ENCODE data around the gene PDE11A.

Gene PDE11A

DNA sequence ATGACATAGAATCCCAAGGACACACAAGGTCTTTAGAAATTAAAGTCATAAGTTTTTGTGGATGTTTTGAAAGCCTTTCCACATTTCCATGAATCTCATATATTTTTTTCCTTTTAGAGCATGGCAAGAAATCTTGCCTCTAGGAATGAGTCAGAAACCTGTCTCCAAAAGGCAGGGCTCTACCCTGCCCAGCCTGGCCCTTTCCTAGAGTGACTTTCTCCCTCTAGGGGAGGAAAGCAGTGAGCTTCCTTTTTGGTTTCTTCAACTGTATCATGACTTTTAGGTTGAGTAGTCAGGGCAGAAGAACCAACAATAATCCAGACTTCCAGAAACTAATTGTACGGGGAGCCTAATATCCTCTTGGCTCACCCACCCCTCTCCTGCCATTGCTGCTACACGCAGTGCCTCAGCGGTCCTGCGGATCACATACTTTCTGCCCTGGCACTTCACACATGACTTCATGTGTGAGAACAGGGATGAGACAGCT is 379.8 kb downstream of the PDE11A start:
- DNase-seq = no peak
- Mint-ChIP-seq H3K4me1 (no peaks in the 10 kb centered on the region), H3K27me3 (peaks cover 8% of the 10 kb centered on the region), H3K9me3 (no peaks in the 10 kb centered on the region), H3K4me3 (no peak overlapping the region), H3K27ac (no peak overlapping the region)
- ATAC-seq = no peak

DNA sequence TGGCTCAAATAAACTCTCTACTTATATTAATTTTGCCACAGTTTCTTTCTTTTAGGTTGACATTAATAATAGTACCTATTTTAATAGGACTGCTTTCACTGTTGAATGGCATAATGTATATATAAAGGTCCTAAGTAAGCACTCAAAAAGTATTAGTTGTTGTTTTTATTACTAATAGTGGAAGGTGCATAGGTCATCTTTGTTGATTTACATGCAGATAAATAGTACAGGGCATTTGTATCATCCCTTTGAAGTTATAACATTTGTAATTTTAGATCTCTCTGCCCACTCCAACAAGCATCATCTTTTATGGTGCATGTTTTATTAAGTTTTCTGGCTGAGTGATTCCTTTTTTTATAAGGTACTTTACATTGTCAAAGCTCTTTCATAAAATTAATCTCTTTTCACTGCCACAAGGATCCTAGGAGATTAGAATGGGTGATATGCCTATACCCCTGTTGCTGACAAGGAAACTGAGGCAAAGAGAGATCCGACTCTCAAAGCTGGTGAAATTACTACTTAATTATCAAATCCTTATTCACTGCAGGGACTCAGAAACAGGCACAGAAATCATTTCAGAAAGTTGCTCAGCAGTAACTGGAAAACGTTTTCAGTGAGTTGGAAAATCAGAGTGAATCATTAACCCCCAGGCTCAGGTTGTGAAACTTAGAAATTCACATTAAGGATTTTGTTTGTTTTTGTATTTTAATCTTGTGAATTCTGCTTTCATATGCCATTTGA is 380.4 kb downstream of the PDE11A start:
- no peaks in the 10 kb centered on the region for H3K9me3 Mint-ChIP-seq
- no peaks in the 10 kb centered on the region for H3K4me1 Mint-ChIP-seq
- H3K4me3 Mint-ChIP-seq = no peak overlapping the region
- H3K27ac Mint-ChIP-seq = no peak overlapping the region
- DNase-seq (no peak), ATAC-seq (no peak)
- peaks cover 8% of the 10 kb centered on the region for H3K27me3 Mint-ChIP-seq

- no peak overlapping the region for H3K27ac Mint-ChIP-seq
- no peak overlapping the region for H3K4me3 Mint-ChIP-seq
- no peak for ATAC-seq
- H3K27me3 Mint-ChIP-seq = peaks cover 7% of the 10 kb centered on the region
- H3K9me3 Mint-ChIP-seq = no peaks in the 10 kb centered on the region
- no peak for DNase-seq
- H3K4me1 Mint-ChIP-seq = no peaks in the 10 kb centered on the region
Measured at GRCh38 chr2:177691177-177691576, 381.4 kb downstream of the PDE11A start.

- no peak for ATAC-seq
- DNase-seq = no peak
- H3K27ac Mint-ChIP-seq = no peak overlapping the region
Measured at GRCh38 chr2:177689623-177690022, 383.0 kb downstream of the PDE11A start.

GRCh38 chr2:177688844-177689243 is 383.7 kb downstream of the PDE11A start:
- Mint-ChIP-seq H3K27ac (no peak overlapping the region), H3K4me1 (no peaks in the 10 kb centered on the region), H3K9me3 (no peaks in the 10 kb centered on the region), H3K4me3 (no peak overlapping the region), H3K27me3 (no peaks in the 10 kb centered on the region)
- ATAC-seq (no peak), DNase-seq (no peak)

More at GRCh38 chr2:177689623-177690022, 383.0 kb downstream of the PDE11A start:
- Mint-ChIP-seq H3K4me3 (no peak overlapping the region), H3K9me3 (no peaks in the 10 kb centered on the region), H3K4me1 (no peaks in the 10 kb centered on the region), H3K27me3 (no peaks in the 10 kb centered on the region)

DNA sequence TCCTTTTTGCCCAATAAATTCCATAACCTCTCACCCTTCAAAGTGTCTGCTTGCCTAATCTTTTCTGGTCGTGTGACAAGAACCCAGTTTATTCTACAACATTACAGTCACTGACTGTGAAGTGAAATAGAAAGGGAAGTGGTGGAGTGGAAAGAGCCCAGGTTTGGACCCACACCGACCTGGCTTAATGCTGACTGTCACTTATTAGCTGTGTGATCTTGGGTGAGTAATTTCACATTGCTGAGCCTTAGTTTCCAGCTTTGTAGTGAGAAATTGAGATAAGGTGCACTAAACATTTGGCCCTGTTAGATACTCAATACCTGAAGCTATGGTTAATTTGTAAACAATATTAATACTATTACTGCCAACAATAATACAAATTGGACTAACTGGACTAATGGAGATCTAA is 388.9 kb downstream of the PDE11A start:
- no peaks in the 10 kb centered on the region for H3K4me1 Mint-ChIP-seq
- DNase-seq (no peak), ATAC-seq (no peak)
- H3K27me3 Mint-ChIP-seq = no peaks in the 10 kb centered on the region
- H3K4me3 Mint-ChIP-seq = no peak overlapping the region
- H3K9me3 Mint-ChIP-seq = no peaks in the 10 kb centered on the region
- H3K27ac Mint-ChIP-seq = no peak overlapping the region

DNA sequence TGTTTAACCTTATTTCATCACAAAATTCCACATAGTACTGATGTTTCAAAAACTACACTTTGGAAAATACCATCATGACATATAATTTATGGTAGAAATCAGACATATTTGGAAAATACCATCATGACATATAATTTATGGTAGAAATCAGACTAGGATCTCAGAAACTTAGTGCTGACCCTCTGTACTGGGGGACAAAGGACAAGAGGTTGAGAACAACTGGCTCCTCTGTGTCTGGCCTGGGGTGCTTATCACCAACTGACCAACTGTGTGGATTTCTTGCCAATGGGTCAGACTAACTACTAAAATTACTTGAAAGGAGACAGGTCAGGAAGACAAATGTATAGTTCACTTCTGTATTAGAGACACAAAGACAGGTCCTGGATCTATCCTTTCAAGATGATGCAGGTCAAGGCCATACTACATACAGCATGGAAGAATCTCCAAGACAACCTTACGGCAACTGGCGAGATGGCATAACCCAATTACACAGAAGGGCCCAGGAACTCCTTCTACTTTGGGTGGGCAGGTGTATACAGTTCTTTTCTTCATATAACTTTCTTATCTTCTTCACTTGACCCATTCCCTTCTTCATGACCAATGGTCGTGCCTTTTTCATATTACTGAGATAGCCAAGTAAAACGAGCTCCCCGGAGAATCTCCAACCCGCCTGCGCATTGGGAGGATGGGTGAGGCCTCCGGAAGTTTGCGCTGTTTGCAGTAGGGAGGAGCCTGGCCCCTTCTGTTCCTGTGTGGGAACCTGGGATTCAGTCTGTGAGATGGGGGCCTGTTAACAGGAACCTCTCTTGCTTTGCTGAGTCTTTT is 389.5 kb downstream of the PDE11A start:
- no peak overlapping the region for H3K4me3 Mint-ChIP-seq
- H3K9me3 Mint-ChIP-seq = no peaks in the 10 kb centered on the region
- no peak for DNase-seq
- H3K4me1 Mint-ChIP-seq = no peaks in the 10 kb centered on the region
- no peaks in the 10 kb centered on the region for H3K27me3 Mint-ChIP-seq
- no peak overlapping the region for H3K27ac Mint-ChIP-seq
- ATAC-seq = no peak

DNA sequence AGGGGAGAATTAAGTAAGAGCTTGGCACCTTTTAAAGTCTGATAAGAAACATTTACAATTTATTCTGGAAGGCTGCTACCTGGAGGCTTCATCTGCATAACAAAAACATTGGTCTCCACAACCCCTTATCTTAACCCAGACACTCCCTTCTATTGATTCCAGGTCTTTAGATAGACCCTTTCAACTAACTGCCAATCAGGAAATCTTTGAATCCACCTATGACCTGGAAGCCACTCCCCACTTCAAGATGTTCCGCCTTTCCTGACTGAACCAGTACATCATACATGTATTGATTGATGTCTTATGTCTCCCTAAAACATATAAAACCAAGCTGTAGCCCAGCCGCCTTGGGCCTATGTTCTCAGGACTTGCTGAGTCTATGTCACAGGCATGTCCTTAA is 390.6 kb downstream of the PDE11A start:
- Mint-ChIP-seq H3K4me1 (no peaks in the 10 kb centered on the region), H3K4me3 (no peak overlapping the region), H3K9me3 (no peaks in the 10 kb centered on the region), H3K27ac (no peak overlapping the region), H3K27me3 (peaks cover 7% of the 10 kb centered on the region)
- DNase-seq (no peak), ATAC-seq (no peak)

DNA sequence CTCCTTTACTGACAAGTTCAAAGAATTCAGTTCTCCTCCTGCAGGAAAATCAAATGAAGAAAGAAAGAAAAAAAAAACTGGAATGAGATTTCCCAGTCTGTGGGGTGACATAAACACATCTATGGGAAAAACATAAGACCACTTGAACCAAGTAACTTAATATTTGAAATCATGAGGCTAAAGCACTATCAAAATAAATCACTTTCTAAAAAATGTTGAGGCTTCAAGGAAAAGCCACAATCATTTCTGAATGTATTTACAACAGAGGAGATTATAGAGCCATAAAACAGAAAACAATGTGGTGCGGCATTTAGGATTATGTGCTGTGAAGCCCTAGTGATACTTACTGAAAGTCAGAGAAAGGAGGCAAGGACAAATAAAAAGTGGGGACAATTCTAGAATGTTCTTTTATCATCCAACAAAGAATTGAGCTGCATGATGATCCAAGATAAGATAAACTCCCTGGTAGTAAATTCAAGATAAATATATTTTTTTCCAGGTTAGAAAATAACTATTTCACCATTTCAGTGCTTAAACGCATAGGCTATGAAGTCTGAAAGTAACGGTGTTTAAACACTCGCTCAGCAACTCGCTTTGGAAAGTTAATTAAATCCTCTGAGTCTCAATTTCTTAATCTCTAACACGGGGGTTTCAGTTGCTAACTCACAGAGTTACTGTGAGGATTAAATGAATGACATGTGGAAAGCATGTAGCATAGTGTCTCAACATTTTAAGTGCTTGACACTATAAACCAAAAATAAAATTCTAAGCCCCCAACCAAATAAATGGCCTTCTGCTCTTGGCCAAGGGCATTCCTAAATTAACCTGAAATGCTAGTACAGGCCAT is 391.5 kb downstream of the PDE11A start:
- no peak overlapping the region for H3K4me3 Mint-ChIP-seq
- H3K27me3 Mint-ChIP-seq = peaks cover 8% of the 10 kb centered on the region
- H3K4me1 Mint-ChIP-seq = no peaks in the 10 kb centered on the region
- H3K9me3 Mint-ChIP-seq = no peaks in the 10 kb centered on the region
- DNase-seq (no peak), ATAC-seq (no peak)
- no peak overlapping the region for H3K27ac Mint-ChIP-seq

- peaks cover 8% of the 10 kb centered on the region for H3K27me3 Mint-ChIP-seq
- no peak overlapping the region for H3K4me3 Mint-ChIP-seq
- DNase-seq (no peak), ATAC-seq (no peak)
- no peaks in the 10 kb centered on the region for H3K9me3 Mint-ChIP-seq
- no peaks in the 10 kb centered on the region for H3K4me1 Mint-ChIP-seq
- no peak overlapping the region for H3K27ac Mint-ChIP-seq
Measured at GRCh38 chr2:177679611-177680605, 392.7 kb downstream of the PDE11A start.

- no peaks in the 10 kb centered on the region for H3K4me1 Mint-ChIP-seq
- H3K27me3 Mint-ChIP-seq = peaks cover 8% of the 10 kb centered on the region
- H3K4me3 Mint-ChIP-seq = no peak overlapping the region
- H3K27ac Mint-ChIP-seq = no peak overlapping the region
- ATAC-seq (no peak), DNase-seq (no peak)
- H3K9me3 Mint-ChIP-seq = no peaks in the 10 kb centered on the region
Measured at GRCh38 chr2:177678939-177679338, 393.6 kb downstream of the PDE11A start.

DNA sequence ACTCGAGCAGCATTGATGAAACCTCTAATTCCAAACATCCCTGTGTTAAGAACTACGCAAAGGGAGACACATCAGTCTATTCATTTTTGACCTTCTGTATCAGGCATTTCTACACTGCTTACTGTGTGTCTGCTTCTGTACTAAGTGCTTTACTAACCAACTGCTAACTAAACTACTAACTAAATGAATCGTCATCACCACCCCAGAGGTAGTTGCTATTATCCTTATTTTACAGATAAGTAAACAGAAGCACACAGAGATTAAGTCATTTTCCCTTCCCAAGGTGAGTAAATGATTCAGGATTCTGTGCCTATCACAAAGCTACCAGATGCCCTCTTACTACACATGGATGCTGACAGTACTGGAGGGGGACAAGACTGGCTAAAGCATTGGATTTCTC is 395.9 kb downstream of the PDE11A start:
- H3K4me3 Mint-ChIP-seq = no peak overlapping the region

GRCh38 chr2:177675825-177676224 is 396.8 kb downstream of the PDE11A start:
- Mint-ChIP-seq H3K27me3 (peaks cover 8% of the 10 kb centered on the region), H3K4me3 (no peak overlapping the region), H3K9me3 (no peaks in the 10 kb centered on the region), H3K4me1 (peaks cover 13% of the 10 kb centered on the region), H3K27ac (no peak overlapping the region)
- ATAC-seq (no peak), DNase-seq (no peak)

More for the DNA sequence above, 395.9 kb downstream of the PDE11A start:
- Mint-ChIP-seq H3K9me3 (no peaks in the 10 kb centered on the region), H3K27me3 (peaks cover 8% of the 10 kb centered on the region), H3K27ac (no peak overlapping the region), H3K4me1 (peaks cover 5% of the 10 kb centered on the region)
- ATAC-seq = no peak
- no peak for DNase-seq

GRCh38 chr2:177675350-177675821 is 397.2 kb downstream of the PDE11A start:
- peaks cover 8% of the 10 kb centered on the region for H3K27me3 Mint-ChIP-seq
- no peak for DNase-seq
- H3K9me3 Mint-ChIP-seq = no peaks in the 10 kb centered on the region
- H3K4me1 Mint-ChIP-seq = peaks cover 17% of the 10 kb centered on the region
- no peak overlapping the region for H3K27ac Mint-ChIP-seq
- H3K4me3 Mint-ChIP-seq = no peak overlapping the region
- no peak for ATAC-seq

Data from stimulated activated naive CD8-positive, alpha-beta T cell treated with anti-CD3 and anti-CD28 coated beads, Interleukin-15, amount 100 ng/mL, for 72 hours (primary cell).